Caco-2 (cell line): ENCODE measurements around the gene GPHB5. TPM values are rescaled to one million over a fixed set of nuclear protein-coding genes. Genes with fewer than 3 reads are reported as not detected.

Experiments
- Bru-seq: library from RNA; stranded (reverse); fragments of 400-500 nt; gene quantifications from one replicate; lab custom pipeline; 2021; lab: Mats Ljungman, UMichigan
- BruChase-seq, 2 experiments: library from RNA; stranded (reverse); fragments of 400-500 nt; gene quantifications; one replicate each; lab custom pipeline; 2021; lab: Mats Ljungman, UMichigan
- BruUV-seq: library from RNA; stranded (reverse); fragments of 400-500 nt; replicated peaks from 2 replicates; lab custom pipeline; 2021; lab: Mats Ljungman, UMichigan
- CTCF ChIA-PET: fragments of 300-600 bp; sonication (Branson Sonifier 250); formaldehyde crosslinking; loops from one replicate; lab custom pipeline; 2022; ENCODE audit warnings: antibody characterized with exemption; lab: Charles Lee
- POLR2A ChIA-PET: fragments of 300-600 bp; sonication (Branson Sonifier 250); formaldehyde crosslinking; loops from one replicate; lab custom pipeline; 2022; ENCODE audit warnings: antibody characterized with exemption; lab: Charles Lee
- DNase-seq, 2 experiments: peaks; one replicate each; pipeline versions ENCODE4 v3.0.0 to v3.0.0-alpha.2; 2020 to 2022
- H3K27me3 ChIP-seq: replicated peaks from 2 replicates; pipeline ENCODE4 v1.6.0; 2011; ENCODE audit warnings: low read length; ENCODE audit not compliant: control insufficient read depth, insufficient read depth
- H3K36me3 ChIP-seq: 2 replicates; pipeline ENCODE4 v1.5.1; 2011; ENCODE audit warnings: low read length; ENCODE audit not compliant: control insufficient read depth, insufficient read depth
- H3K4me1 ChIP-seq: fragments of 250-450 bp; sonication (Bioruptor Pico); 2 replicates; pipeline ENCODE4 v1.5.1; 2020; ENCODE audit warnings: mild to moderate bottlenecking
- H3K4me3 ChIP-seq: 2 replicates; pipeline ENCODE4 v1.5.1; 2011; ENCODE audit warnings: low read depth, mild to moderate bottlenecking, control low read depth, low read length
- H3K9me3 ChIP-seq: fragments of 250-450 bp; sonication (Bioruptor Pico); 2 replicates; pipeline ENCODE4 v1.5.1; 2020; ENCODE audit warnings: mild to moderate bottlenecking, moderate library complexity
- H3K27ac Mint-ChIP-seq: one replicate; pipeline ENCODE4 v1.8.0; 2022; ENCODE audit warnings: mixed read lengths; ENCODE audit not compliant: unreplicated experiment
- H3K27me3 Mint-ChIP-seq: one replicate; pipeline ENCODE4 v1.8.0; 2022; ENCODE audit warnings: mixed read lengths; ENCODE audit not compliant: insufficient read depth, unreplicated experiment
- H3K36me3 Mint-ChIP-seq: one replicate; pipeline ENCODE4 v1.8.0; 2022; ENCODE audit warnings: mild to moderate bottlenecking, mixed read lengths; ENCODE audit not compliant: insufficient read depth, unreplicated experiment
- H3K4me1 Mint-ChIP-seq: one replicate; pipeline ENCODE4 v1.8.0; 2022; ENCODE audit warnings: low read depth, mixed read lengths; ENCODE audit not compliant: unreplicated experiment
- H3K4me3 Mint-ChIP-seq: one replicate; pipeline ENCODE4 v1.8.0; 2022; ENCODE audit warnings: mild to moderate bottlenecking, moderate library complexity, mixed read lengths; ENCODE audit not compliant: unreplicated experiment
- H3K9me3 Mint-ChIP-seq: one replicate; pipeline ENCODE4 v1.8.0; 2022; ENCODE audit warnings: mixed read lengths; ENCODE audit not compliant: unreplicated experiment
- CTCF ChIP-seq, 2 experiments: fragments of 200-600 bp in 1 of 2; IDR thresholded peaks; 1 replicate in 1 of 2; 2 replicates in 1 of 2; pipeline versions ENCODE4 v1.5.1 to v1.8.0; 2011 to 2022; ENCODE audit warnings: antibody characterized with exemption in 1 of 2, control low read depth in 1 of 2, inconsistent platforms in 1 of 2, low read depth in 1 of 2, low read length in 1 of 2, mild to moderate bottlenecking in 1 of 2, moderate library complexity in 1 of 2; ENCODE audit not compliant: insufficient read depth in 1 of 2, severe bottlenecking in 1 of 2, unreplicated experiment in 1 of 2
- intact Hi-C: fragments of 100-400 bp; cut with micrococcal nuclease; formaldehyde crosslinking; loops from one replicate; pipeline ENCODE4 v1.10.0; 2022; ENCODE audit not compliant: unreplicated experiment
- long read RNA-seq: library from polyadenylated mRNA; stranded (forward); transcript quantifications from one replicate; pipeline ENCODE4 v2.0.0, GENCODE V29; 2022
- total RNA-seq: library from RNA; stranded (reverse); gene quantifications from 2 replicates; pipeline ENCODE4 v1.2.3, GENCODE V29; 2022

Gene GPHB5
- not detected in 2 replicates for total RNA-seq
- not detected for Bru-seq, nascent RNA
- BruChase-seq, experiment 1, labeled RNA remaining after a 2-hour chase: percentile 21 among the genes with signal in this experiment
- percentile 18 among the genes with signal in this experiment for BruChase-seq, experiment 2, labeled RNA remaining after a 6-hour chase
- long read RNA-seq: 0 reads

- POLR2A ChIA-PET: no interaction called here
- H3K4me1 Mint-ChIP-seq: no peaks in the 10 kb centered on the region
Observed at GRCh38 chr14:63318835-63319234, at the start of gene GPHB5. Gene GPHB5, minus strand, starts transcription at chr14:63318935. Its CDS starts 1,086 bp downstream, at chr14:63317849.

GRCh38 chr14:63367742-63368364 is 49.1 kb upstream of the GPHB5 start:
- H3K27me3 Mint-ChIP-seq: no peaks in the 10 kb centered on the region
- CTCF ChIA-PET: no interaction called here

More at GRCh38 chr14:63318835-63319234, at the start of gene GPHB5:
- H3K27ac Mint-ChIP-seq: no peak within 1 kb of the TSS
- H3K9me3 Mint-ChIP-seq: no peaks in the 10 kb centered on the region
- H3K27me3 ChIP-seq: no peaks in the 10 kb centered on the region
- no peaks in the 10 kb centered on the region for H3K9me3 ChIP-seq
- H3K27me3 Mint-ChIP-seq: peaks cover 16% of the 10 kb centered on the region
- no peaks in the 10 kb centered on the region for H3K4me1 ChIP-seq
- no peak for DNase-seq
- no peaks in the 10 kb centered on the region for H3K36me3 Mint-ChIP-seq
- H3K4me3 Mint-ChIP-seq: no peak within 1 kb of the TSS
- H3K4me3 ChIP-seq: no peak within 1 kb of the TSS
- BruUV-seq: no TSS peak
- CTCF ChIA-PET: no interaction called here
- TF ChIP-seq CTCF (IDR thresholded peaks at IDR 0.05; ENCODE audit: insufficient read depth in 1 of 2, low read depth in 1 of 2, low read length in 1 of 2, severe bottlenecking in 1 of 2, unreplicated experiment in 1 of 2): no peak
- intact Hi-C loops: no loop called here
- no peaks in the 10 kb centered on the region for H3K36me3 ChIP-seq

GRCh38 chr14:63362389-63362819 is 43.7 kb upstream of the GPHB5 start:
- Histone ChIP-seq H3K4me1 (no peaks in the 10 kb centered on the region), H3K9me3 (no peaks in the 10 kb centered on the region; the same call in 1 of the 2 replicates), H3K4me3 (no peak overlapping the region), H3K27me3 (no peaks in the 10 kb centered on the region), H3K36me3 (no peaks in the 10 kb centered on the region)
- Mint-ChIP-seq H3K4me1 (no peaks in the 10 kb centered on the region), H3K36me3 (peaks cover 9% of the 10 kb centered on the region), H3K4me3 (no peak overlapping the region), H3K9me3 (no peaks in the 10 kb centered on the region), H3K27ac (no peak overlapping the region), H3K27me3 (no peaks in the 10 kb centered on the region)
- DNase-seq: no peak
- intact Hi-C loops: no loop called here
- TF ChIP-seq CTCF (IDR thresholded peaks at IDR 0.05; ENCODE audit: insufficient read depth in 1 of 2, low read depth in 1 of 2, low read length in 1 of 2, severe bottlenecking in 1 of 2, unreplicated experiment in 1 of 2): no peak
- ChIA-PET POLR2A (no interaction called here), CTCF (no interaction called here)
- no TSS peak for BruUV-seq

More at GRCh38 chr14:63367742-63368364, 49.1 kb upstream of the GPHB5 start:
- Histone ChIP-seq H3K9me3 (peaks cover 5% of the 10 kb centered on the region), H3K27me3 (no peaks in the 10 kb centered on the region), H3K4me3 (no peak overlapping the region), H3K36me3 (no peaks in the 10 kb centered on the region), H3K4me1 (no peaks in the 10 kb centered on the region)
- POLR2A ChIA-PET: no interaction called here
- Mint-ChIP-seq H3K9me3 (no peaks in the 10 kb centered on the region), H3K4me1 (no peaks in the 10 kb centered on the region), H3K36me3 (peaks cover 23% of the 10 kb centered on the region), H3K27ac (no peak overlapping the region), H3K4me3 (no peak overlapping the region)
- DNase-seq: no peak
- intact Hi-C loops: no loop called here
- BruUV-seq: no TSS peak
- no peak for TF ChIP-seq CTCF (IDR thresholded peaks at IDR 0.05; ENCODE audit: insufficient read depth in 1 of 2, low read depth in 1 of 2, low read length in 1 of 2, severe bottlenecking in 1 of 2, unreplicated experiment in 1 of 2)
